Lung (tissue), 12 donors: ENCODE measurements around the gene RFX8. TPM values are rescaled to one million over a fixed set of nuclear protein-coding genes. Genes with fewer than 3 reads are reported as not detected.

Experiments used
- ATAC-seq: fragments of 200-7000 bp; cut with Tn5 transposase; one replicate; pipeline ENCODE4 v1.9.1; 2020; ENCODE audit warnings: moderate number of reproducible peaks; ENCODE audit not compliant: insufficient read depth, low FRiP score
- DNase-seq, 3 donors: peaks; one replicate each; pipeline ENCODE4 v3.0.0-alpha.2; 2013 to 2017
- H3K27ac ChIP-seq, 2 donors: one replicate each; pipeline ENCODE4 v1.5.1; 2013; ENCODE audit warnings: mild to moderate bottlenecking in 2 of 2, moderate library complexity in 2 of 2, control low read depth in 1 of 2, inconsistent platforms in 1 of 2, low read depth in 1 of 2, low read length in 1 of 2
- H3K27me3 ChIP-seq, 3 donors: one replicate each; pipeline ENCODE4 v1.5.1; 2013; ENCODE audit warnings: low read length in 2 of 3; ENCODE audit not compliant: control insufficient read depth in 3 of 3, insufficient read depth in 3 of 3
- H3K36me3 ChIP-seq, 4 donors: one replicate each; pipeline ENCODE4 v1.5.1; 2013; ENCODE audit warnings: low read length in 4 of 4, mild to moderate bottlenecking in 1 of 4, moderate library complexity in 1 of 4; ENCODE audit not compliant: control insufficient read depth in 4 of 4, insufficient read depth in 4 of 4
- H3K4me1 ChIP-seq, 5 donors: one replicate each; pipeline ENCODE4 v1.5.1; 2013; ENCODE audit warnings: low read length in 5 of 5, mild to moderate bottlenecking in 2 of 5, moderate library complexity in 1 of 5; ENCODE audit not compliant: control insufficient read depth in 5 of 5, insufficient read depth in 5 of 5
- H3K4me3 ChIP-seq: one replicate; pipeline ENCODE4 v1.5.1; 2013; ENCODE audit warnings: mild to moderate bottlenecking, control low read depth, moderate library complexity
- H3K9ac ChIP-seq, 2 donors: one replicate each; pipeline ENCODE4 v1.5.1; 2013; ENCODE audit warnings: low read length in 2 of 2, control low read depth in 1 of 2; ENCODE audit not compliant: insufficient read depth in 1 of 2
- H3K9me3 ChIP-seq, 4 donors: one replicate each; pipeline ENCODE4 v1.5.1; 2013; ENCODE audit warnings: low read length in 3 of 4, mild to moderate bottlenecking in 1 of 4, moderate library complexity in 1 of 4; ENCODE audit not compliant: control insufficient read depth in 4 of 4, insufficient read depth in 3 of 4
- WGBS, 2 donors: extraction: QIAGEN DNeasy Blood & Tissue Kit; methylation state at CpG; one replicate each; pipeline ENCODE4 v1.1.7; 2013; 5-methylcytosine and 5-hydroxymethylcytosine counted together
- polyA plus RNA-seq, 2 donors: library from polyadenylated mRNA; stranded (reverse); fragments of 200-250 nt; gene quantifications; one replicate each; pipeline ENCODE4 v1.2.1, GENCODE V29; 2013
- total RNA-seq, 2 donors: library from RNA; depleted of rRNA in 1 of 2; stranded (reverse); fragments of >200 nt in 1 of 2; gene quantifications; one replicate each; pipeline ENCODE4 v1.2.1, GENCODE V29; 2014 to 2021
- TF ChIP-seq, protein P1 (sequence below): IDR thresholded peaks from 2 replicates; pipeline ENCODE4 v1.5.1; 2012; ENCODE audit warnings: mild to moderate bottlenecking; ENCODE audit errors: control extremely low read depth, extremely low read depth
- donor health status: control.
- donor health status: control.
- donor health status: Bipolar disorder and iron deficiency.
- donor health status: healthy.
- donor health status: DM: yes; HTN: yes; CAD: no.

The RFX8 gene
- total and polyA plus RNA-seq, 4 donors = 0.11 to 0.88 (median 0.36) TPM

DNA sequence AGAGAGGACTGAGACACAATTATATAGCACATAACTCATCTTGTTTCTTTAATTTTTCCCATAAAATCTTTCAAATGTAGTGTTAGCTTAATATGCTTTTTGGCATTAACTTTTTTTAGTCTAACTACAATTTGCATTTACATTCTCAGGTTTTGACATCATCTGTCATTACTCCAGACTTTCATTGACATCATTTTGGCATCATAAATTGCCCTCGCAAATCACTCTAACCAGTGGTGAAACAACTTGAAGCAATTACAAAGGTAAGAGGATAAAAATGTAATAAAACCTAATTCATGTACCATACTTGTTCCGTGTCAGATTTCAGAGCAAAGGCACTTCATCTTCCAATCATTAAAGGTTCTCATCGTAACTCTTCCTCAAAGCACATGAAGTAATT, 41.4 kb downstream of the RFX8 start:
- no peak for ATAC-seq
- Histone ChIP-seq H3K9me3 (no peaks in the 10 kb centered on the region), H3K27ac (no peak overlapping the region), H3K4me1 (peaks cover 0 to 12% (median 5%) of the 10 kb centered on the region in 5 donors), H3K27me3 (no peaks in the 10 kb centered on the region), H3K36me3 (no peaks in the 10 kb centered on the region), H3K9ac (no peak overlapping the region), H3K4me3 (no peak overlapping the region)
- TF ChIP-seq, protein P1, sequence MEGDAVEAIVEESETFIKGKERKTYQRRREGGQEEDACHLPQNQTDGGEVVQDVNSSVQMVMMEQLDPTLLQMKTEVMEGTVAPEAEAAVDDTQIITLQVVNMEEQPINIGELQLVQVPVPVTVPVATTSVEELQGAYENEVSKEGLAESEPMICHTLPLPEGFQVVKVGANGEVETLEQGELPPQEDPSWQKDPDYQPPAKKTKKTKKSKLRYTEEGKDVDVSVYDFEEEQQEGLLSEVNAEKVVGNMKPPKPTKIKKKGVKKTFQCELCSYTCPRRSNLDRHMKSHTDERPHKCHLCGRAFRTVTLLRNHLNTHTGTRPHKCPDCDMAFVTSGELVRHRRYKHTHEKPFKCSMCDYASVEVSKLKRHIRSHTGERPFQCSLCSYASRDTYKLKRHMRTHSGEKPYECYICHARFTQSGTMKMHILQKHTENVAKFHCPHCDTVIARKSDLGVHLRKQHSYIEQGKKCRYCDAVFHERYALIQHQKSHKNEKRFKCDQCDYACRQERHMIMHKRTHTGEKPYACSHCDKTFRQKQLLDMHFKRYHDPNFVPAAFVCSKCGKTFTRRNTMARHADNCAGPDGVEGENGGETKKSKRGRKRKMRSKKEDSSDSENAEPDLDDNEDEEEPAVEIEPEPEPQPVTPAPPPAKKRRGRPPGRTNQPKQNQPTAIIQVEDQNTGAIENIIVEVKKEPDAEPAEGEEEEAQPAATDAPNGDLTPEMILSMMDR = no peak
- no peak for DNase-seq
- WGBS, 2 donors = 93 to 98% methylated on average over 3 of the region's 3 CpGs

DNA sequence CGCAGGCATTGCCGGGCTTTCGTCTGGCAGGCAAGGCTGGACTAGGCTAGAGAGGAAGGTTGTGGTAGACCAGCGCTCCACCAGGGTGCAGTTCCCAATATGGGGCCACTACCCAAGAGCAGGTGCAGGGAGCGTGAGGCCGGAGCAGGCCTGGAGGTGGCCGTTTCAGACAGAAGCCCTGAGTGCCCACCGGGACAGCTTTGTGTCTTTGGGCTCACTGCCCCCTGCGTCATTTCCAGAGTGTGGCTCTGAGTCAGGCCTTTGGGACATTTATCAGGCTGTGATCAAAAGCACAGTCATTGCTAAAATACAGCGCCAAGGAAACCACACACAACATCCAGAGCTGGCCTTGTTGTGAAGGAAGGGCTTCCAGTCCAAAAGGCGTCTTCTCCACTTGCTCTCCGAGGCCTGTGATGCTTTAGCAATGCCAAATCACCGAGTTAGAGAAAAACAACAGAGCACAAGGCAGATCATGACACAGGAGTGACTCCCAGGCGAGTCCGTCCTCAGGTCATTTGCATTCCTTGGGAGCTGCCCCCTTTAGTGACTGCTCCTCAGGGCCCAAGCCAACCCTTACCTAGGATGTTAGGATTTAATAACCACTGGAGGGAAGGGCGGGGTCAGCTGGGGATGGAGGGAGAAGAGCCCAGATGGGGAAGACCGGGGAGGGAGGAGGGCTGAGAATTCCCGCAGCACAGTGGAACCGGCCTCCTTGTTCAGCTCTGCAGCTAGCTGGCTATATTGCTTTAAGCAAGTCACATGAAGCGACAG, 42.3 kb downstream of the RFX8 start:
- Histone ChIP-seq H3K36me3 (no peaks in the 10 kb centered on the region), H3K9me3 (no peaks in the 10 kb centered on the region), H3K9ac (no peak overlapping the region), H3K27me3 (no peaks in the 10 kb centered on the region), H3K4me3 (no peak overlapping the region), H3K27ac (no peak overlapping the region), H3K4me1 (peaks cover 0 to 12% (median 5%) of the 10 kb centered on the region in 5 donors)
- DNase-seq = no peak
- no peak for ATAC-seq
- WGBS, 2 donors = 91 to 92% methylated on average over 20 of the region's 20 CpGs
- TF ChIP-seq, protein P1 = no peak

GRCh38 chr2:101431486-101431885, 43.4 kb downstream of the RFX8 start:
- no peak overlapping the region for H3K9ac ChIP-seq
- TF ChIP-seq, protein P1 = no peak
- H3K4me1 ChIP-seq = peaks cover 0 to 12% (median 5%) of the 10 kb centered on the region in 5 donors
- H3K36me3 ChIP-seq = no peaks in the 10 kb centered on the region
- H3K9me3 ChIP-seq = no peaks in the 10 kb centered on the region
- H3K27me3 ChIP-seq = no peaks in the 10 kb centered on the region
- H3K4me3 ChIP-seq = no peak overlapping the region
- DNase-seq (no peak), ATAC-seq (no peak)
- 93 to 94% methylated on average over 4 of the region's 4 CpGs for WGBS, 2 donors
- H3K27ac ChIP-seq = no peak overlapping the region

DNA sequence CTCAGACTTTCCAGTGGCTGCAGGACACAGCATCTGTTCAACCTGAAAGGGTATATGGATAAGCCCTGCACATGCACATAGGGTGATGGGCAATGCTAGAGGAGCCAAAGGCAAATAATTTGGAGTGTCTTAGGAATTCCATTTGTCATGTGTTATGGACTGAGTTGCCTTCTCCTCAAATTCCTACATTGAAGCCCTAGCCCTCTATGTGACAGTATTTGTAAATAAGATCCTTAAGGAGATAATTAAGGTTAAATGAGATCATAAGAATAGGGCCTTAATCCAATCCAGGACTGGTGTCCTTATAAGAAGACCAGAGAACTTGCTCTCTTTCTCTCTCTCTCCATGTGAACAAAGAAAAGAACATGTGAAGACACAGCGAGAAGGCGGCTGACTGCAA, 44.8 kb downstream of the RFX8 start:
- WGBS, 2 donors = 97 to 100% methylated on average over 2 of the region's 2 CpGs
- H3K4me1 ChIP-seq = peaks cover 0 to 6% (median under 1%) of the 10 kb centered on the region in 5 donors

More for the DNA sequence above, 44.8 kb downstream of the RFX8 start:
- Histone ChIP-seq H3K27me3 (no peaks in the 10 kb centered on the region), H3K9me3 (no peaks in the 10 kb centered on the region), H3K27ac (no peak overlapping the region), H3K4me3 (no peak overlapping the region), H3K36me3 (no peaks in the 10 kb centered on the region), H3K9ac (no peak overlapping the region)
- TF ChIP-seq, protein P1 = no peak
- DNase-seq = no peak
- no peak for ATAC-seq
